ENCODE results near the gene SGCE.
"Not testable (repeated sequence)": the region's sequence is repeated elsewhere in the genome, so short reads cannot be mapped to it uniquely, and the experiment has no call there.

The SGCE gene, protein sequence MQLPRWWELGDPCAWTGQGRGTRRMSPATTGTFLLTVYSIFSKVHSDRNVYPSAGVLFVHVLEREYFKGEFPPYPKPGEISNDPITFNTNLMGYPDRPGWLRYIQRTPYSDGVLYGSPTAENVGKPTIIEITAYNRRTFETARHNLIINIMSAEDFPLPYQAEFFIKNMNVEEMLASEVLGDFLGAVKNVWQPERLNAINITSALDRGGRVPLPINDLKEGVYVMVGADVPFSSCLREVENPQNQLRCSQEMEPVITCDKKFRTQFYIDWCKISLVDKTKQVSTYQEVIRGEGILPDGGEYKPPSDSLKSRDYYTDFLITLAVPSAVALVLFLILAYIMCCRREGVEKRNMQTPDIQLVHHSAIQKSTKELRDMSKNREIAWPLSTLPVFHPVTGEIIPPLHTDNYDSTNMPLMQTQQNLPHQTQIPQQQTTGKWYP

DNA sequence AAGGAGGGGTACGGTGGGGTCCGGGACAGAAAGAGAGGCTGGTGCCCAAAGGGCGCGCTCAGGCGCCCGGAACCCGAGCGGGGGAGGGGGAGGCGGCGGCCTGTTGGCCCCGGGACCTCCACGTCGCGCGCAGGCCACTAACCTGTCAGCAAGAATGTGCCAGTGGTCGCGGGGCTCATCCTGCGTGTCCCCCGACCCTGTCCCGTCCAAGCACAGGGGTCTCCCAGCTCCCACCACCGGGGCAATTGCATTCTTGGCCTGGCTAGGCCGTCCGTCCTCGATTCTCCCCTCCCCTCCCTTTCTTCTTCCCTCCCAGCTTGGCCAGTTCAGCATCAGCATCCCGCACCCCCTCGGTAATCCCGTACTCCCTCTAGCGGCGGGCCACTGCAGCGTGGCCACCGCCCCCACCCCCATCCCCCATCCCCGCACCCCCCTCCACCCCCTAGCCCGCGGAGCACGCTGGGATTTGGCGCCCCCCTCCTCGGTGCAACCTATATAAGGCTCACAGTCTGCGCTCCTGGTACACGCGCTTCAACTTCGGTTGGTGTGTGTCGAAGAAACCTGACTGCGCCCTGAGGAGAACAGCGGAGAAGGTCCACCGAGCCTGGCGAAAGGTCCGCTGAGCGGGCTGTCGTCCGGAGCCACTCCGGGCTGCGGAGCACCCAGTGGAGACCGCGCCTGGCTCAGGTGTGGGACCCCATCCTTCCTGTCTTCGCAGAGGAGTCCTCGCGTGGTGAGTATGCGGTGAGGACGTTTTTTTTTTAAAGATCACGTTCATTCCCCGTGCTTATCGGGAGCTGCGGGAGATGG, at the start of gene SGCE:
SGCE (minus strand) TSS at position 286 of the 810 bp plus-strand sequence; CDS start at position 251, 35 bp downstream.
- peak; percentile 48 for DNase-seq

DNA sequence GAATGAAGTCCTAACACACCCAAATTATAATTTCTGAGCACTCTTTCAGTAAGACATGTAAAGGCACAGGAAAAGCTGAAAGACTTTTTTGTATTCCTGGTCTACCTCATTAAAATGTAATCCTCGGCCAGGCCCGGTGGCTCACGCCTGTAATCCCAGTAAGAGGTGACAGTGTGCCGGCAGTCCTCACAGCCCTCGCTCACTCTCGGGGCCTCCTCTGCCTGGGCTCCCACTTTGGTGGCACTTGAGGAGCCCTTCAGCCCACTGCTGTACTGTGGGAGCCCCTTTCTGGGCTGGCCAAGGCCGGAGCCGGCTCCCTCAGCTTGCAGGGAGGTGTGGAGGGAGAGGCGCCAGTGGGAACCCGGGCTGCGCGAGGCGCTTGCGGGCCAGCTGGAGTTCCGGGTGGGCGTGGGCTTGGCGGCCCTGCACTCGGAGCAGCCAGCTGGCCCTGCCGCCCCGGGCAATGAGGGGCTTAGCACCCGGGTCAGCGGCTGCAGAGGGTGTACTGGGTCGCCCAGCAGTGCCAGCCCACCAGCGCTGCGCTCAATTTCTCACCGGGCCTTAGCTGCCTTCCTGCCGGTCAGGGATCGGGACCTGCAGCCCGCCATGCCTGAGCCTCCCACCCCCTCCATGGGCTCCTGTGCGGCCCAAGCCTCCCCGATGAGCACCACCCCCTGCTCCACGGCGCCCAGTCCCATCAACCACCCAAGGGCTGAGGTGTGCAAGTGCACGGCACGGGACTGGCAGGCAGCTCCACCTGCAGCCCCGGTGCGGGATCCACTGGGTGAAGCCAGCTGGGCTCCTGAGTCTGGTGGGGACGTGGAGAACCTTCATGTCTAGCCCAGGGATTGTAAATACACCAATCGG, 49.5 kb upstream of the SGCE start:
- not testable (repeated sequence) for DNase-seq

DNA sequence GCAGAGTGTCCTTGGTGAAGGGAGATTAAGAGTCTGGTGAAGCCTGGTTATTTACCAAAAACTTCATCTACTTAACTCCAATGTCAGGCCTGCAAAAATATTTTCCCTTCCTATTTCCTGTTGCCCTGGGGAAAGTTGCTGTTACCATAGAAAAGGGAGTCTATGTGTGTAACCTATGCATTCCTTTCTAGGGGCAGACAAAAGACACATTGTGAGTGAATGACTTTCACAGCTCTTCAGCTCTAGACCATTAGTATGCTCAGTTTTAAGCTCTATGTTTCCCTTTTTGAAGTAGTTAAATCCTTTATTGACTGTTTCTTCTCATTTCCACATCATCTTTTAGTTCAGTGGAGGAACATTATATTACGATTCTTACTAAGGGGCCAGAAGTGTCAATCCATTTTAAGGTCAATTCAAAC, 45.6 kb upstream of the SGCE start:
- no peak for DNase-seq

DNA sequence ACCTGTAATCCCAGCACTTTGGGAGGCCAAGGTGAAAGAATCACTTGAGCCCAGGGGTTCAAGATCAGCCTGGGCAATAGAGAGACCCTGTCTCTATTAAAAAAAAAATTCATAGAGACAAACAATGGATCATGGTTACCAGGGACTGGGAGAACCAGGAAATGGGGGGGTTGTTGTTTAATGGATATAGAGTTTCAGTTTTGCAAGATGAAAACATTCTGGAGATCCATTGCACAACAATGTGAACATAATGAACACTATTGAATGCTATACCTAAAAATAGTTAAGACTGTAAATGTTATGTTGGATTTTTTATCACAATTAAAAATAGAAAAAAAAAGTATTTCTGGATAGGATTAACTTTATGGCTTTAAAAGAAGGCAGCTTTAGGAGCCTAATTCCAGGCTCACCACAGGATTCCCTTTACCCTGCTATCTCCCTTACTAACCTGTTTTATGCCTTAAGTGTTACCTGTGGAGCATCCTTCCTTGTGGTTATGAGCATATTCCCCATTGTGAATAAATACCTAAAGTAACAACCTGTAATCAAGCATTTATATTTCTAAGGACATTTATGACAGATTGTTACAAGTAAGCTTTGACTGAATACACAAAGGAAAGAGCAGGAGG, 45.1 kb upstream of the SGCE start:
- no peak for DNase-seq

DNA sequence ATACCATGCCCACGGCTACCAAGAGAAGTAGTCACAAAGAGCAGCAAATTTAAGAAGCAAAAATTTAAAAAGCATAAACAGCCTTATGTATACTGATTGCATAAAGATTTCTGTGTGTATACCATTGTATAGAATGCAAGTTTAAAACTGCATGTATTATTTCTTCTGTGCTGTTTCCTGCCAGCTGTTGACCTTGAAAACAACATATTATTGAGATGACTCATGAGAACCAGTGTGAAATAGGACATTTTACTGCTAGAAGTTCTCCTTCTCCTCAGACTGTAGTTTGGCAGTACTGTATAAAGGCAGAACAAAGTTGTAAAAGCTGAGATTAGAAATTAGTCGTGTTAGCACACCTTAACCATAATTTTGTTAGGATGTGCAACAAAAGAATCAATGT, 42.3 kb upstream of the SGCE start:
- no peak for DNase-seq

DNA sequence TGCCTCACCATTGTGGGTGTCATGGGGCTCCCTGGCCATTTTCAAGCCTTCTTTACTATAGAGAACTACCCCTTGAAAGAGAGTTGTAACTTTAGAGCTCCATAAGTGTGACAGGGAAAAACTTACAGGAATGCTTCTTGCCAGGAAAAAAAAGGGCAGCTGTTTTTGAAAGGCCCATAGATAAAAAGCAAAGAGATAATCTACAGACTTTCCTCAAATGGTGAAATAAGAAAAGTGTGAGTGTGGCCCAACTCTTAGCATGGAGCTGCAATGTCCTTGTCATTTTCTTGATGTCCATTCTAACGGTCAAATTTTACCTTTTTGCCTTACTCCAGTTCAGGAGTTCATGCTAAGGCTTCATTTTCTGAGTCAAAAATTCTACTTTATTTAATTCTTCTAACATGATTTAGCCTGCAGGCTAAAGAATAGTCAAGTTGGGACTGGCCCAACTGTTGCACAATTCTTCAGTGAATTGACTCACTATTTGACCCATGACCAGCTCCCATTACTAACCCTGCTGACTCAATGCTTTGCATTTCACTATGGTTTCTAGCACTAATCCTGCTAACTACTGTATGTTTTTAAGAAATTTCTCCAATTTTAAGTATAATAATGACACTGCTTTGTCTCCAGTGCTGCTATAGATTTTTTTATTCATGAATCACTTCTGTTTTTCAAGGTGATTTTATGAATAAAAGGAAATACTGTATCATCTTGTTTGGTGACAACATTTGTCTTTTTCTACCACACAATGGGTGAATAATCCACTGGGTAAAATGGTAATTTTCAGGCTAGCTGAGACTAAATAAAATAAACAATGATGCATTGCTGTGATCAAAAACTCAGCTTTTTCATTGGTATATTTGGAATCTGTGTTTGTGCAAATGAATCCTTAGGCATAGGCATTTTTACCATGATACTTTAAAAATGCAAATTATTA, 41.4 kb upstream of the SGCE start:
- no peak for DNase-seq

DNA sequence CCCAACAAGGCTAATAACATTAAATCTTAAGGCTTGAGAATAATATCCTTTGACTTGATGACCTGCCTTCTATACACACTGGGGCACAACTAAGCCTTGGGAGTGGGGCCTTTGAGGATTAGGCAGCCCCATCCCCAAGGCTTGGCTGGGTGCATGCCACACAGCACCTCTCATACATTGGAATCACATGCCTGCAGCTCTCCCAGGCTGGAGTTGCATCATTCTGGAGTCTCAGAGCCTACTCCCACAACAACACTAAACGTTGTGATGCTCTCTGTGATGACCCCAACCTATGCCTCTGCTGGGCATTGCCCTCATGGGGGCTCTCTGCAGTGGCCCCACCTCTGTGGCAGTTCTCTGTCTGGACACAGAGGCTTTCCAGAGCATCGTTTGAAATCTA, 31.9 kb upstream of the SGCE start:
- no peak for DNase-seq

DNA sequence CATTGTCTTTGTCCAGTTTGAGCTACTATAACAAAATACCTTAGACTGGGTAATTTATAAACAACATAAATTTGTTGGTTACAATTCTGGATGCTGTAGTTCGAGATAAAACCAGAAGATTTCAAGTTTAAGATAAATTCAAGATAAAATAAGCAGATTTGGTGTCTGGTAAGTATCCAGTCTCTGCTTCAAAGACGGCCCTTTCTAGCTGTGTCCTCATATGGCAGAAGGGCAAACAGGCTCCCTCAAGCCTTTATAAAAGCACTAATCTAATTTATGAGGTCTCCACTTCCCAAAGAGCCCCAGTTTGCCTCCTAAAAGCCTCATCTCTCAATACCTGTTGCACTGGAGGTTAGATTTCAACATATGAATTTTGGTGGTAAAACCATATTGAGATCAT, 31.1 kb upstream of the SGCE start:
- no peak for DNase-seq

DNA sequence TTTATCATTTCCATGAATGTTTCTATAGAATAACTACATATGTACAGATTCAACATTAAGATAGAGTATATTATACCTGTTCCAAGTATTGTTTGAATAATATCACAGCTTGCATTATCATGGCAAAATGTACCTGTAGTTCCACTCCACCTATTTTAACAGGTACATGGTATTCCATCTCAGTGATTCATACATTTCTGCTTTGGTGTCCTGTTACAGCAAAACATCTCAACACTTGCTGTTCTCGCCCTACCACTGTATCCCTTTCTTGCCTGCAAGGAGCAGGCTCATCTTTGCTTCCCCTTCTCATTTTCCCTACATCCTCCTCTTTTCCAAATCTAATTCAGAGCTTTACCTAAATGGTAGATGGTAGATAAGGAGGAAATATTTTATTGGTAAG, 27.1 kb upstream of the SGCE start:
- DNase-seq: no peak

DNA sequence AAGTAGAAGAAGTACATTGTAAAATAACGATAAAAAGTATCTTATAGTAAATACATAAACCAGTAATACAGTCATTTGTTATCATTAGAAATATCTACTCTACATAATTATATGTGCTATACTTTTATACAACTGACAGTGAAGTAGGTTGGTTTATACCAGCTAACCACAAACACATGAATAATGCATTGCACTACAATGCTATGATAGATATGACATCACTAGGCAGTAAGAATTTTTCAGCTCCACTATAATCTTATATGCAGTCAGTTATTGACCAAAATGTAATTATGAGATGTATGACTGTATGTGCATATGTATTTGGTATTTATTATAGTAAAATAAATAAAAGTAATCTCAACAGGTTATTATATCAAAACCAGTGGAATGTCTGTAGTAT, 23.4 kb upstream of the SGCE start:
- no peak for DNase-seq

DNA sequence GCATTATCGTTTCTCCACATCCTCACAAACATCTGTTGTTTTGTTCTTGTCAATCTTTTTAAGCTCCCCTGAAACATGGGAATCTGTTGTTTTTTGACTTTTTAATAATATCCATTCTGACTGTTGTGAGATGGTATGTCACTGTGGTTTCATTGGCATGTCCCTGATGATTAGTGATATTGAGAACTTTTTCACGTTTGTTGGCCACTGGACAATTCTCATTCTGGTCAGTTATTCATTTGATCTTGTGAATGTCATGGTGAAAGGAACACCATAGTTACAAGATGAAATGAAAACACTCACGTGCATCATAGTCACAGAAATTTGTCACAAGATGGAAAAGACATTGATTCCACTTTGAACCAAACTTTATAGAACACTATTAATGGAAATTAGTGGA, 20.5 kb upstream of the SGCE start:
- no peak for DNase-seq

DNA sequence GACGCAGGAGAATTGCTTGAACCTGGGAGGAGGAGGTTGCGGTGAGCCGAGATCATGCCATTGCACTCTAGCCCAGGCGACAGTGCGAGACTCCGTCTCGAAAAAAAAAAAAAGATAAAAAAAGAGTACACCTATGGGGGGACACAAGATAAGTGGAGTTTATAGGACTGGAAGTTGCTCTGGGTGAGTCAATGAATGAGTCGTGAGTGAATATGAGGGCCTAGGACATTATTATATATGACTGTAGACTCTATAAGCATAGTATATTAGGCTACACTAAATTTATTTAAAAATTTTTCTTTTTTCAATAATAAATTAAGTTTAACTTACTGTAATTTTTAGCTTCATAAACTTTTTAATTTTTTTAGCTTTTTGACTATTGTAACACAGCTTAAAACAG, 19.4 kb upstream of the SGCE start:
- DNase-seq: no peak

DNA sequence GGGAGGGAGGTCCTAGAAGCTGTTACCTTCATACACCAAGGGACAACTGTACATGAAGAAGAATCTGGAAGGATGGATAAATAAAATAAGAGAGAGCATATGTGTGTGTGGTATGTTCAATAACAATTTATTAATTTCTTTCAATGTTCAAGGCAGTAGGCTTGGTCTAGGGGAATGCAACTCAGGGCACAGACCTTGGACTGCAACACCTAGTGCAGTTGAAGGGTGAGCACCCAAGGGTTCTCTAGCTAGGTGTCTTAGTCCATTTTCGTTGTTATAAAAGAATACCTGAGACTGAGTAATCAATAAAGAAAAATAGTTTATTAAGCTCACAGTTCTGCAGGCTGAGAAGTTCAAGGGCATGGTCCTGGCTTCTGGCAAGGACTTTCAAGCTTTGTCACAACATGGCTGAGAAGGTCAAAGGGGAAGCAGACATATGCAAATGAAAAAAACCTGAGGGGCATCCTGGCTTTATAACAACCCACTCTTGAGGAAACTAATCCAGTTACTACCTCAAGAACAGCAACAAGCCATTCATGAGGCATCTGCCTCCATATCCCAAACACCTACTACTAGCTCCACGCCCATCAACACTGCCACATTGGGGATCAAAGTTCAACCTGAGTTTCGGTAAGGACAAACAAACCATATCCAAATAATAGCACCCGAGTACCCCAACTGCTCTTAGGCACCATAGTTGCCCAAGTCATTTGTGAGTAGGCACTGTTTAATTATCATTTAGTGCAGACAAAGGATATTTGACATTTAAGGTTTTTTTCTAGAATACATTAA, 15.7 kb upstream of the SGCE start:
- DNase-seq: no peak

DNA sequence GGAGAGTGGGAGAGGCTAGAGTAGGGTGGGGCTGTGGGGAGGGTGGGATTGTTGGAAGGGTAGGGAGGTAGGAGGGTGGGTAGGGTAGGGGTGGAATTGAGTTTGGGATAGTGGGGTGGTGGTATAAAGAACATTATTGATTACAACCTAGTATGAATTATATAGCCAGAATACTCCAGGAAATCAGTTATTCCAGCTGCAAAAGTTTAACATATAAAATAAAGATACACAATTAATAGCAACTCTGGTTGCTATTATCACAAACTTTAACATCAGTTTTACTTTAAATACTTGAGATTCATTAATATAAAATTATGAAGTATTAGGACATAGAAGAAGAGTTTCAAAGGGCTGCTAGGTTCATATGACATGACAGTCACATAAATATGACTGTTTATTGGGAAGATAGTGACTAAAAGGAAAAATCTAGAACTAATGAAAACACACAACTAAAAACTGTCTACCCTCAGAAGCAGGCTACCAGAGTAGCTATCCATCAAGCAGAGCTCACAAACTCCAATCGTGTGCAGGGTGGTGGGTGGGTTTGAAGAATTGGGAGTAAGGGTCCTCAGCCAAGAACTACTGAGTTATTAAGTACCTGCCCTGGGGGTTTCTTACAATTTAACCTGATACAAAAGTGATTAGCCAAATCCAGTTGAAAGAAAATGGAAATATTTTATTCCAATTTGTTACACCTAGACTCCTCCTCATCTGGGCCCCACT, 14.0 kb upstream of the SGCE start:
- no peak for DNase-seq

DNA sequence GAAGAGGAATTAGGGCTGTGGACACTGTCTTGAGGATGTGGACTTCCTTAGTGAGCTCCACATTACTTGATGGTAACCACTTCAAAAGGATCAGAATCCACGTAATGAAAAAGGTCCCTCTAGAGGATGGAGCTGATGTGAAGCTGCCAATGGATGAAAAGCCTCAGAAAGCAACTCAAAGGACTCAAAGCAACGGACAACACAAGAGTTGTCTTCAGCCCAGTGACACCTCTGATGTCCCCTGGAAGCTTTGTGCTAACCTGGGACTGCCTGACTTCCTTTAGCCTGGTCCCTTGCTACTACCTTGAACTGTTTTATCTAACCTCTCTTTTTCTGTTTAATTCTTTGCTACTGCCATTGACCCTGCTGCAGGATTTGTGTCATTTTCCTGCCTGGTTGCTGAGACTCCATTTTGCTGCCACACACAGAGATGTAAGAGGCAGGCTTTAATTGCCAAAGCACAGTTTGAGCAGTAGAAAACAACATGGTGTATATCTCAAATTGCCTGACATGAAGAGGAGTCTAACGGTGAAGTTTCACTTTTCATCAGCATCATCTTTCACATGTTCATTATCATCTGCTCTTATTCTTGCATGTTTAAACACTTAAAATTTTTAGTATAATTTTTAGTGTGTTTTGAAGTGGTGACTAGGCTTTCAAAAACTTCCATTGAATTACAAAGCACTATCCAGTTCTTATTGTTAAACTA, 11.1 kb upstream of the SGCE start:
- DNase-seq: no peak

DNA sequence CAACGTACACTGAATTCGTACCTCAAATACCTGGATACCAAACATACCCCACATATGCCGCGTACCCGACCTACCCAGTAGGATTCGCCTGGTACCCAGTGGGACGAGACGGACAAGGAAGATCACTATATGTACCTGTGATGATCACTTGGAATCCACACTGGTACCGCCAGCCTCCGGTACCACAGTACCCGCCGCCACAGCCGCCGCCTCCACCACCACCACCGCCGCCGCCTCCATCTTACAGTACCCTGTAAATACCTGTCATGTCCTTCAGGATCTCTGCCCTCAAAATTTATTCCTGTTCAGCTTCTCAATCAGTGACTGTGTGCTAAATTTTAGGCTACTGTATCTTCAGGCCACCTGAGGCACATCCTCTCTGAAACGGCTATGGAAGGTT, 9.5 kb upstream of the SGCE start:
- no peak for DNase-seq

DNA sequence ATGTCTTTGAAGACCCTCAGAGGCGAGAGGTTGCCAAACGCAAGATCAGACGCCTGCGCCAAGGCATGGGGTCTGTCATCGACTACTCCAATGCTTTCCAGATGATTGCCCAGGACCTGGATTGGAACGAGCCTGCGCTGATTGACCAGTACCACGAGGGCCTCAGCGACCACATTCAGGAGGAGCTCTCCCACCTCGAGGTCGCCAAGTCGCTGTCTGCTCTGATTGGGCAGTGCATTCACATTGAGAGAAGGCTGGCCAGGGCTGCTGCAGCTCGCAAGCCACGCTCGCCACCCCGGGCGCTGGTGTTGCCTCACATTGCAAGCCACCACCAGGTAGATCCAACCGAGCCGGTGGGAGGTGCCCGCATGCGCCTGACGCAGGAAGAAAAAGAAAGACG, 8.1 kb upstream of the SGCE start:
- DNase-seq: no peak

DNA sequence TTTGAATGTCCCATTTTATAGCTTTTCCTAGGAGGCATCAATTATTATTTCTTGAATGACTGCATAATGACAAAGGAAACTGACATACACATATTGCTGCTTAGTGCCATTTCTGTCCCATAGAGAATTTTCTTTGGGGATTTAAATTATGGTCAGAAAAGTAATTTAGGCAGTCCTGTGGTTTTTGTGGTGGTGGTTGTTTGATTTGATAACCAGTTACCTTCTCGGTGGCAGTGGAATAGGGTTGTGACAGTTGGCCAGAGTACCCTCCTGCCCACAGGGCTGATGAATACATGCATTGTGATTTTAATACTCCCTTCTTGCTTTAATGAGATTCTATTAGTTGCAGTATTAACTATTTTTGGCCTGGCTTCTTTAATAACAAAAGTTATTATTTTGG, 6.6 kb upstream of the SGCE start:
- no peak for DNase-seq

DNA sequence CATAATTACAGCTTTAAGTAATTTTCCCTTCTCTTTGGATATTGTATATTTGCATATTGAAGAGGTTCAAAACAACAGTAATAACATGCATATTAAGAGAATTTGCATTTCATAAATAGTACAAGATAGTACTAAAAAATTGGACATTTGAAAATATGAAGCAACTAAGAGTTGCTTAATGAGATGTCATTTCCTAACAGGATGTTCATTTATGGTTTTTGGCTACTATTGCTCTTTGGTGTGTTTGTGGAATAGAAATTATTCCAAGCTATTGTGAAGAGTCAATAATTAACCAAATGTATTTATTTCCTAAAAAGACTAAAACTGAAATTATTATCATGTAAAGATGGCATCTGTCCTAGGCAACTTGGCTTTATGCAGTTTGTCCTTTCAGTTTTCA, 4.1 kb upstream of the SGCE start:
- no peak for DNase-seq
